Effector CD4-positive, alpha-beta T cell (primary cell): ENCODE data around the gene HBG1.
"Not testable (repeated sequence)": the region's sequence is repeated elsewhere in the genome, so short reads cannot be mapped to it uniquely, and the experiment has no call there.

ENCODE experiments used
- DNase-seq: peaks from one replicate; pipeline ENCODE4 v3.0.0-alpha.2; 2020

The HBG1 gene

GRCh38 chr11:5276697-5277096 is 27.0 kb upstream of the HBG1 start:
- no peak for DNase-seq

- DNase-seq: no peak
Measured at GRCh38 chr11:5275369-5276110, 25.9 kb upstream of the HBG1 start.

- no peak for DNase-seq
Measured at GRCh38 chr11:5274395-5274794, 24.7 kb upstream of the HBG1 start.

- DNase-seq: no peak
Measured at GRCh38 chr11:5272395-5273017, 22.8 kb upstream of the HBG1 start.

DNA sequence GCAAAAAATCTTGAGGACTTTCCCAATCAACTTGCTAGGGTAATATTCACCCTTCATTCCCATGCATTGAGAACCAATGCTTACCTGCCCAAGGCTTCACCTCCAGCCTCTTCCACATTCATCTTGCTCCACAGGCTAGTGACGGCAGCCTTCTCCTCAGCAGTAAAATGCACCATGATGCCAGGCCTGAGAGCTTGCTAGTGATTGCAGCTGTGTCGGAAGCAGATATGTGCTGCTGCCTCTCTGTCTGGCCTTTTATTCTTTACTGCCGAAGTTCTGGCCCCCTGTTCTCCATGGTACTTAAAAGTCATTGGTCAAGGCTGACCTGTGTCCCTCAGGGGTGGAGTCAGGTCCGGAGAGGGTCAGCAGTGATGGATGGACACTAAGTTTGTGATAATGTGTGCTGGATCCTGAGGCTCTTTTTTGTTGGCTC is 20.1 kb upstream of the HBG1 start, which contains the start of gene HBE1:
Gene HBE1 (minus strand): TSS at position 231 of the 433 bp plus-strand sequence. CDS start 55 bp downstream, at position 176.
- no peak for DNase-seq

DNA sequence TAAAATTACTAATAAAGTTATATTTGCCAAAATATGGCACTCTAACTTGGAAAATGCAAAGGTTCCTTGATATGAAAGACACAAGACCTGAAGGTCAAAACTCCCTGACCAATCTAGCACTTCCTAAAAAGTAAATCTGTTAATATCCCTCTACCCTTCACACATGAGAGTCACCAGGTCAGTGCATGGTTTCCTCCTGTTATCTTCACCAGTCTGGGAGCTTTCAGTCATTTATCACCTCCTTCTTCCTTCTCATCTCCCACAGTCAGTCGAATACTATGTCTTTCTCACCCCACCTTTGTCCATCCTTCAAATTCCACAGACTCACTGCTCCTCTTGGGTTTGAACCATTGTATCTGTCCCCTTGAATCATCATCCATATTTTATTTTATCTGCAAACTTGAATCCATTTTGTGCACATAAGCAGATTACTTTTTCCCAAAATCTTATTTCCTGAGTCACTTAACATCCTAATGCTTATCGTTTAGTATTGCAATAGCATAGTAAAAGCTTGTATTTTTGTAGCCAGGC is 17.4 kb upstream of the HBG1 start:
- DNase-seq: no peak

DNA sequence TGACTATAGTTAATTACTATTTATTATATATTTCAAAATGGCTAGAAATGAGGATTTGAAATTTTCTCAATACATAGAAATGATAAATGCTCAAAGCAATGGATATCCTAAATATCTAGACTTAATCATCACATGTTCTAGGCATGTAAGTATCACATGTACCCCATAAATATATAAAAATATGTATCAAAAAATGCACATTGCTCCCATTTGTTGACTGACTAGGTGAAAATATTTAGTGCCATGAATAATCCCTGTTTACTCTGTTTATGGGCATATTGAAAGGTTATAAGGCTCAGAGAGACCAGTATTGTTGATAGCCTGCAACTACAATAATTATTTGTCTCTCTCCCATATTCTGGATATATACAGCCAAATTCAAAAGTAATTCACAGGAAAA is 17.0 kb upstream of the HBG1 start:
- DNase-seq: no peak

GRCh38 chr11:5265832-5266231 is 16.2 kb upstream of the HBG1 start:
- no peak for DNase-seq

DNA sequence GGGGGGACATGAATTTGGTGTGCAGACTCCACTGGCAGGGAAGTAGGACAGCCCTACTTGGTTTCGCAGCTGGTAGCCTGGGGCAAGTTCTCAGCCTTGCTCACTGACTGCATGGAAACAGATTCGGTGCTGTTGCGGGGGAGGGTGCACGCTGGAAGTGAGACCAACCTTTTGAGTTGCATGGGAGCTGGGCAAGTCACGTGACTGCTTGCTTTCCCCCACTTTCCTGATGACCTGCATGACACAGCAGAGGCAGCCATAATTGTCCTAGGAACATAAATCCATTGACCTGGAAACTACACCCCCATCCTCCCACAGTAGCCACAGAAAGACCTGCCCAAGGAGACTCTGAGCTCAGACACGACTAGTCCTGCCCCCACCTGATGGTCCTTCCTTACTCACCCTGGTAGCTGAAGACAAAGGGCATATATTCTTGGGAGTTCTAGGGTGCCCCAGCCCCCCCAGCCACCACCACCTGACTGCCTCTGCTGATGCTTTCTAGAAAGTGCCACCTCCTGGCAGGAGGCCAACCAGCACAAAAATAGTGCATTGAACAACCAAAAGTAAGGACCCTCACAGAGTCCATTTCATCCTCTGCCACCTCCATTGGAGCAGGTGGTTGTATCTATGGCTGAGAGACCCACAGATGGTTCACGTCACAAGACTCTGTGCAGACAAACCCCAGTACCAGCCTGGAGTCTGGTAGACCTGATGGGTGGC is 9.0 kb upstream of the HBG1 start:
- DNase-seq: no peak

DNA sequence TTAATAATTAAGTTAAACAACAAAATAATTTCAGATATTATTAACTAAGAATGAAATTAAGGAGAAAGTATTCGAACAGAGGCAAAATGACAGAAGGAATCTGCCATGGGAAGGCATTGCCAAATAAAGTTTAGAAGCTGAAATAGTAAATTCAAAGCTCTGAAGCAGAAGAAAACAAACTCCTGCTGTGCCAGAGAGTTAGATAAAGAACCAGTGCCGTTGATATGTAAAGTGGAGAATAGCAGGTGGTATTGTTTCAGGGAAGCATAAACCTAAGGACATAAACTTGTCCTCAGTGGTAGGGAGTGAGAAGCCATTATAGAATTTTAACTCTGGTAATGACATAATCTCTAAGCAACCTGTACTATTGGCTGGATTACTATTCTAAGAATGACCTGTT is 7.6 kb upstream of the HBG1 start:
- no peak for DNase-seq

GRCh38 chr11:5254646-5255413 is 5.2 kb upstream of the HBG1 start, which contains the start of gene HBG2:
TSS of gene HBG2 (minus strand) at chr11:5254781. CDS start at chr11:5254728, 53 bp downstream.
- not testable (repeated sequence) for DNase-seq

DNA sequence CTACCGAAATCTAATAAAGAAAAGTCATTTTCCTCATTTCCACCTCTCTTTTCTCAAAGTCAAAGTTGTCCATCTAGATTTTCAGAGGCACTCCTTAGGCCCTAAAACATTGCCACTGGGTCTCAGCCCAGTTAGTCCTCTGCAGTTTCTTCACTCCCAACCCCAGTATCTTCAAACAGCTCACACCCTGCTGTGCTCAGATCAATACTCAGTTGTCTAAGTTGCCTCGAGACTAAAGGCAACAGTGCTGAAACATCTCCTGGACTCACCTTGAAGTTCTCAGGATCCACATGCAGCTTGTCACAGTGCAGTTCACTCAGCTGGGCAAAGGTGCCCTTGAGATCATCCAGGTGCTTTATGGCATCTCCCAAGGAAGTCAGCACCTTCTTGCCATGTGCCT is 4.4 kb upstream of the HBG1 start:
- DNase-seq: not testable (repeated sequence)

DNA sequence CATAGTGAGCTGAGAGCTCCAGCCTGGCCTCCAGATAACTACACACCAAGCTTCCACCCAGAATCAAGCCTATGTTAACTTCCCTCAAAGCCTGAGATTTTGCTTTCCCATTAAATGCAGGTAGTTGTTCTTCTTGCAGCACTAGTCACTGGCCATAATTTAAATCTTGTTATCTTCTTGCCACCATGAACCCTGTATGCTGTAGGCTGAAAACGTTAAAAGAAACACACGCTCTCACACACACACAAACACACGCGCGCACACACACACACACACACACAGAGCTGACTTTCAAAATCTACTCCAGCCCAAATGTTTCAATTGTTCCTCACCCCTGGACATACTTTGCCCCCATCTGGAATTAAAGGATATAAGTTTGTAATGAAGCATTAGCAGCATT is 3.8 kb upstream of the HBG1 start:
- not testable (repeated sequence) for DNase-seq

DNA sequence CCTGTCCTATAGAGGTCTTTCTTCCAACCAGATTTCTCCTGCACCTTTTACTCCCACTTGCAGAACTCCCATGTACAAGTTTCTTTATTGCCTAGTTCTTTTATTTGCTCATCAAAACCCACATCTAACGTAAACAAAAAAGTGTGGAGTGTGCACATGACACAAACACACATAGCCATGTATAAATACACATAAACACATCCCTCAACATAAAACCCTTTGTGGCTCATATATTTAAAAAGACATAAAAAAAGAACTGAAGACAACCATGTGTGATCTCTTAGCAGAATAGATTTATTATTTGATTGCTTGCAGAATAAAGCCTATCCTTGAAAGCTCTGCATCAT is 3.2 kb upstream of the HBG1 start:
- no peak for DNase-seq

DNA sequence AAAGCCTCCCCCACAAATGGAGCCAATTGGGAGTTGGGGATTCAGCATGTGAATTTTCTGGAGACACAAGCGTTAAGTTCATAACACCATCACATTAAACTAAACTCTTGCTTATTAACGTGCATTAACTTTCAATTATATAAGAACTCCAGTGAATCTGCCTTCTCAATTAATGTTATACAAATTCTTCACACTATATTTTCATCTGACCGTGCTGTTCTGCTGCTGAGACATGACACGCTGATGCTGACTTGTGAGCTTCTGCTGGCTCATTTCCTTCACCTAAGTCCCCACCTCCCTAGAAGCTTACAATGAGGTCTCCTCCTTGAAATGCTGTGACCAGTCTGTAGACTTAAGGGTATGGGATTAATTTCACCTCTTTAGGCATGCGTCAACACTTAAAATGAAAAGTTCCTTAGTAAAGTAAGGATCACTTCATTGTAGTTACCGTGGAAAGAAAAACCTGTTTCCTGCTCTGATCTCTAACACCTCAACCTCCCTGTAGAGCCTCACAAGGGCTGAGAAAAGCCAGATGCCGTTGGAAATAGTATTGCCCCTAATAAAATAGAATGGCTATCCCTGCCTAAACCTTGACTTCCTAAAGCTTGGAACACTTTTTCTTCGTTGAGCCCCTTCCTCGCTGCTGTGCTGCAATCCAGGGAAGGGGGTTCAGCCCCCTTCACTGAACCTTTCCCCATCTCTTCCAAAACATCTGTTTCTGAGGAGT is 2.7 kb upstream of the HBG1 start:
- no peak for DNase-seq

GRCh38 chr11:5251746-5252145 is 2.1 kb upstream of the HBG1 start:
- no peak for DNase-seq

- no peak for DNase-seq
Measured at GRCh38 chr11:5250543-5251204, 1.0 kb upstream of the HBG1 start.

DNA sequence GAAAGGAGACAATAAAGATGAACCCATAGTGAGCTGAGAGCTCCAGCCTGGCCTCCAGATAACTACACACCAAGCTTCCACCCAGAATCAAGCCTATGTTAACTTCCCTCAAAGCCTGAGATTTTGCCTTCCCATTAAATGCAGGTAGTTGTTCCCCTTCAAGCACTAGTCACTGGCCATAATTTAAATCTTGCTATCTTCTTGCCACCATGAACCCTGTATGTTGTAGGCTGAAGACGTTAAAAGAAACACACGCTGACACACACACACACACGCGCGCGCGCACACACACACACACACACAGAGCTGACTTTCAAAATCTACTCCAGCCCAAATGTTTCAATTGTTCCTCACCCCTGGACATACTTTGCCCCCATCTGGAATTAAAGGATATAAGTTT is 1.2 kb downstream of the HBG1 start:
- not testable (repeated sequence) for DNase-seq

GRCh38 chr11:5247472-5248192 is 2.0 kb downstream of the HBG1 start:
- DNase-seq: no peak

DNA sequence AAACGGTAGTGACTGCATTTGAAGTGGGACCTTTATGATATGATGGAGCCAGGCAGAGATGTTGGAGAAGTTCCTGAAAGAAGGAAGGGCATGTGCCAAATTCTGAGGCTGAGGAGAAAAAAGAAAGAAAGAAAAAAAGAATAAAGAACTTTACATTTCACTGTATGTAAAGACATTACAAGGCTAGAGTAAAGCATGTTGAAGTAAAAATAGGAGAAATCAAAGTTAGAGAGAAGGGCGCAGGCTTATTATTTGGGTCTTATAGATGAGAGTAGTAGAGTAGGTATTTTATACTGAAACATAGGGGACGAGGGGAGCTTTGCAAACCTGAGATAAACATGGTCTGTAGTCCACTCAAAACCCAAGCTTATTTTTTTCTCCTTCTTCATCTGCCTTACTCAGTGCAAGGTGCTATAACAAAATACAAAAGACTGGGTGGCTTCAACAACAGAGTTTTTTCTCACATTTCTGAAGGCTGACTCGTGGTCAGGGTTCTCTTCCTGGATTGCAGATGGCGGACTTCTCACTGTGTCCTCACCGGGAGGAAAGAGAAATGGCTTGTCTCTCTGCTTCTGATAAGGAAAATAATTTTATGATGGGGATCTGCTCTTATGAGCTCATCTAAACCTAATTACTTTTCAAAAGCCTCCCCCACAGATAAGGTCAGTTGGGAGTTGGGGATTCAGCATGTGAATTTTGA is 2.7 kb downstream of the HBG1 start:
- no peak for DNase-seq
